ENCODE data around the gene CEP44.
"Not testable (repeated sequence)": the region's sequence is repeated elsewhere in the genome, so short reads cannot be mapped to it uniquely, and the experiment has no call there.

The CEP44 gene

DNA sequence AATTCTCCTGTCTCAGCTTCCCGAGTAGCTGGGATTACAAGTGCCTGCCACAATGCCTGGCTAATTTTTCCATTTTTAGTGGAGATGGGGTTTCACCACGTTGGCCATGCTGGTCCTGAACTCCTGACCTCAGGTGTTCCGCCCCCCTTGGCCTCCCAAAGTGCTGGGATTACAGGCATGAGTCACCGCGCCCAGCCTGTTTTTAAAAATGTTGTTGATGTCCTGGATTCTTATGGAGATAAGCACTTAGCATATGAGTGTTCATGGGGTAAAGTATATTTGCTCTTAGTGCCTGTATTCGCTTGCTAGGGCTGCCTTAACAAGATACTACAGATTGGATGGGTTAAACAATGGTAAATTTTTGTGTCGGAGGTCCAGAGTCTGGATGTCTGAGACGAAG lies 91.7 kb downstream of the CEP44 start:
- no peak for DNase-seq (ENCODE audit: insufficient read length, low spot score)
- FAIRE-seq = no peak
- TF ChIP-seq POLR2AphosphoS5 (IDR thresholded peaks at IDR 0.05; ENCODE audit: low read depth, low read length) = no peak
- no peak for TF ChIP-seq PAX5 (IDR thresholded peaks at IDR 0.05; ENCODE audit: insufficient read depth, low read length, severe bottlenecking)
- TF ChIP-seq POLR2A (IDR thresholded peaks at IDR 0.05; ENCODE audit: low read depth, low read length) = no peak
- TF ChIP-seq SPI1 (IDR thresholded peaks at IDR 0.05; ENCODE audit: low read depth, low read length) = no peak
- no peak for TF ChIP-seq POU2F2 (IDR thresholded peaks at IDR 0.05; ENCODE audit: low read depth, low read length)
- no peak for TF ChIP-seq TAF1 (IDR thresholded peaks at IDR 0.05; ENCODE audit: low read depth, low read length)

DNA sequence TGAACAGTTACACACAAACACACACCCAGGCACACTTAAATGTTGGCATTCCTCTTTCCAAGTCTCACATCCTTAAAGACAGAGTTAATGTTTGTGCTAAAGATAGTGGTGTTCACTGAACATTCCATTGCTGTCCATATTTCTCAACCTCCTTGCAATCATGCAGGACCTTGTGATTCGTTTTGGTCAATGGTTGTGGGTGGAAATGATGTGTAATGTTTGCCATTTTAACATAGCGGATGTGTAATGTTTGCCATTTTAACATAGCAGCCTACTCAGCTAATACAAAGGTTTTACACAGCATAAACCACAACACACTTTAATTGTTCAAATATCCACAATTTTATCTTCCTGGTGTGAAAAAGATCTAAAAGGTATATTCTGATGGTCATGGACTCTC lies 93.9 kb downstream of the CEP44 start:
- DNase-seq (ENCODE audit: insufficient read length, low spot score) (no peak), FAIRE-seq (no peak)
- TF ChIP-seq POU2F2 (IDR thresholded peaks at IDR 0.05; ENCODE audit: low read depth, low read length) = no peak
- TF ChIP-seq SPI1 (IDR thresholded peaks at IDR 0.05; ENCODE audit: low read depth, low read length) = no peak
- TF ChIP-seq PAX5 (IDR thresholded peaks at IDR 0.05; ENCODE audit: insufficient read depth, low read length, severe bottlenecking) = no peak
- no peak for TF ChIP-seq POLR2A (IDR thresholded peaks at IDR 0.05; ENCODE audit: low read depth, low read length)
- no peak for TF ChIP-seq POLR2AphosphoS5 (IDR thresholded peaks at IDR 0.05; ENCODE audit: low read depth, low read length)
- no peak for TF ChIP-seq TAF1 (IDR thresholded peaks at IDR 0.05; ENCODE audit: low read depth, low read length)

DNA sequence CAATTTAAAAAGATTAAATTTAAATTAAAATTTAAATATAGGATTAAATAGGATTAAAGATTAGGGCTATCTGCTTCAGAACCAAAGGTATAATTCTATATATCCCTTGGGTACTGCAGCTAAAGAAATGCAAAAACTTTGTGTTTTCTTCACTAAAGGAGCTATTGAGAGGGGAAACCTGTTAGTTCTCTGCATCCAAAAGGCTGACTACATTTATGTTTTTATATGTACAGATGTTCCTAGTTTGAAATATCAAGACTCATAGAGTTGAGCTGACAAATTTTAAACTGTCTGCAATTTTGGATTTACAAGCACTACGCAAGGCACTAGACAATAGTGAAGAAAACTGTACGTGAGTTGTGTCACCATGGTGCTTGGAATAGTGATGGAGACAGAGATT lies 95.2 kb downstream of the CEP44 start:
- TF ChIP-seq TAF1 (IDR thresholded peaks at IDR 0.05; ENCODE audit: low read depth, low read length) = no peak
- no peak for FAIRE-seq
- DNase-seq (ENCODE audit: insufficient read length, low spot score) = no peak

DNA sequence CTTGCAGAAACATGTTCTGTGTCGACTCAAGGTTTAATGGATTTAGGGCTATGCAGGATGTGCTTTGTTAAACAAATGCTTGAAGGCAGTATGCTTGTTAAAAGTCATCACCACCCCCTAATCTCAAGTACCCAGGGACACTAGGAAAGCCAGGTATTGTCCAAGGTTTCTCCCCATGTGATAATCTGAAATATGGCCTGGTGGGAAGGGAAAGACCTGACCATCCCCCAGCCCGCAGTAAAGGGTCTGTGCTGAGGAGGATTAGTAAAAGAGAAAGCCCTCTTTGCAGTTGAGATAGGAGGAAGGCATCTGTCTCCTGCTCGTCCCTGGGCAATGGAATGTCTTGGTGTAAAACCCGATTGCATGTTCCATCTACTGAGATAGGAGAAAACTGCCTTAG lies 96.5 kb downstream of the CEP44 start:
- not testable (repeated sequence) for DNase-seq (ENCODE audit: insufficient read length, low spot score); FAIRE-seq

DNA sequence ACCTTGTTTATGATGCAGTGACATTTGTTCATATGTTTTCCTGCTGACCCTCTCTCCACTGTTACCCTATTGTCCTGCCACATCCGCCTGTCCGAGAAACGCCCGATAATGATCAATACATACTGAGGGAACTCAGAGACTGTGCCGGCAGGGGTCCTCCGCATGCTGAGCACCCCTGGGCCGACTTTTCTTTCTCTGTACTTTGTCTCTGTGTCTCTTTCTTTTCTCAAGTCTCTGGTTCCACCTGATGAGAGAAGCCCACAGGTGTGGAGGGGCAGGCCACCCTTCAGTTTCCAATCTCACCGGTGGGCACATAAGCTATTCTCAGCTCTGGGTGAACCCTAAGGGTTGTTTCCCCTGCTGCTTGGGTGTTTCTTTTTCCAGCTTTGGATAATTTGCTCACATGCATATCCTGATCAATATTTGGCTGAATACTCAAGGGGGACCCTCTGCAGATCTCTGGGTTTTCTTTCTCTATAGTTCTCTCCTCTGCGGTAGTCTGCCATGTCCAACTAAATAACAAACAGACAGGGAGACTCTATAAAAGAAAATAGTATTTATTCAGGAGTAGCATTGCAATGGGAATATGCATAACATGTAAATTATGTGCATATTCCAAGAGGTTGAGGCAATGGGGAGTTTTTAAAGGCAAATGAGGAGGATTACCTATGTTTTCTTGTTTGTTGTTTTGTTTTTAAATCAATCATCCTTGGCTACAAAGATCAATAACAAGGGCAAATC lies 97.2 kb downstream of the CEP44 start:
- FAIRE-seq (no peak), DNase-seq (ENCODE audit: insufficient read length, low spot score) (no peak)
- TF ChIP-seq POU2F2 (IDR thresholded peaks at IDR 0.05; ENCODE audit: low read depth, low read length) = no peak
- no peak for TF ChIP-seq POLR2AphosphoS5 (IDR thresholded peaks at IDR 0.05; ENCODE audit: low read depth, low read length)
- no peak for TF ChIP-seq SPI1 (IDR thresholded peaks at IDR 0.05; ENCODE audit: low read depth, low read length)

DNA sequence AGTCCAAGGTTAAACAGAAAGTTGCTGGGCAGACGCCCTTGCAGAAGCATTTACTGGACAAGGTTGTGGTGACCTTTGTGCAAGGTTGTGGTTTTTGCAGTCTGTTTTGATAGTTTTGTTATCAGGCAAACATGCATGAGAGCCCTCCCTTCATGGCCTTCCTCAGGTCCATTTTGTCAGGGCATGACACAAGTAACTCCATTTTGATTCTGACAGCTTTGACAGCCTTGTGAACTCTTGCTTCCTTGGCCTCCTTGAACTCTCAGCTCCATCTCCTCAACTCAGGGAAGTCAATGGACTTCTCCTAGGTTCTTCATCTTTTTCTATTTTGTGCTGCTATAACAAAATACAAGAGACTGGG lies 97.7 kb downstream of the CEP44 start:
- no peak for TF ChIP-seq SPI1 (IDR thresholded peaks at IDR 0.05; ENCODE audit: low read depth, low read length)
- no peak for TF ChIP-seq POLR2A (IDR thresholded peaks at IDR 0.05; ENCODE audit: low read depth, low read length)
- no peak for TF ChIP-seq TAF1 (IDR thresholded peaks at IDR 0.05; ENCODE audit: low read depth, low read length)
- TF ChIP-seq POLR2AphosphoS5 (IDR thresholded peaks at IDR 0.05; ENCODE audit: low read depth, low read length) = no peak
- no peak for TF ChIP-seq PAX5 (IDR thresholded peaks at IDR 0.05; ENCODE audit: insufficient read depth, low read length, severe bottlenecking)
- TF ChIP-seq POU2F2 (IDR thresholded peaks at IDR 0.05; ENCODE audit: low read depth, low read length) = no peak
- DNase-seq (ENCODE audit: insufficient read length, low spot score) = no peak
- no peak for FAIRE-seq
